ENCODE results near the gene HID1. TPM values are rescaled to one million over a fixed set of nuclear protein-coding genes. Genes with fewer than 3 reads are reported as not detected.

Gene HID1
- total RNA-seq, 1 donor from 2014 or later: 31.6 TPM

Other genes starting within 250 kb of the HID1 start
- 0.13 TPM in 2 replicates for gene RAB37, start 235.5 kb downstream of the HID1 start, total RNA-seq
- gene NHERF1, start 224.1 kb downstream of the HID1 start, total RNA-seq: 5.4 and 6.8 TPM in 2 replicates
- gene NAT9, start 196.4 kb downstream of the HID1 start, total RNA-seq: 17.7 and 31.4 TPM in 2 replicates
- gene GRIN2C, start 112.9 kb downstream of the HID1 start, total RNA-seq: under 0.01 TPM in 1 of 2 replicates, not detected in the other
- gene FDXR, start 99.8 kb downstream of the HID1 start, total RNA-seq: 21.6 and 40.1 TPM in 2 replicates
- not detected in 2 replicates for gene FADS6, start 79.1 kb downstream of the HID1 start, total RNA-seq
- not detected in 2 replicates for gene USH1G, start 49.5 kb downstream of the HID1 start, total RNA-seq
- not detected in 2 replicates for gene OTOP2, start 48.5 kb downstream of the HID1 start, total RNA-seq
- not detected in 2 replicates for gene OTOP3, start 36.9 kb downstream of the HID1 start, total RNA-seq
- gene CDR2L, start 14.9 kb upstream of the HID1 start, total RNA-seq: 7.2 and 10.2 TPM in 2 replicates
- gene MRPL58, start 39.9 kb upstream of the HID1 start, total RNA-seq: 16.2 and 28.0 TPM in 2 replicates
- gene ATP5PD, start 74.2 kb upstream of the HID1 start, total RNA-seq: 138 and 188 TPM in 2 replicates
- gene KCTD2, start 74.5 kb upstream of the HID1 start, total RNA-seq: 9.1 and 14.9 TPM in 2 replicates
- gene SLC16A5, start 115.2 kb upstream of the HID1 start, total RNA-seq: 3.9 and 4.6 TPM in 2 replicates
- gene ARMC7, start 137.2 kb upstream of the HID1 start, total RNA-seq: 3.9 and 6.2 TPM in 2 replicates
- 42.4 and 46.0 TPM in 2 replicates for gene NT5C, start 159.0 kb upstream of the HID1 start, total RNA-seq
- gene JPT1, start 181.8 kb upstream of the HID1 start, total RNA-seq: 87.1 and 122 TPM in 2 replicates
- gene SUMO2, start 210.2 kb upstream of the HID1 start, total RNA-seq: 90.8 and 94.6 TPM in 2 replicates
- gene NUP85, start 232.9 kb upstream of the HID1 start, total RNA-seq: 39.4 and 39.7 TPM in 2 replicates